Breast epithelium (tissue), 3 donors: ENCODE data around the gene ACTMAP.
"Not testable (repeated sequence)": the region's sequence is repeated elsewhere in the genome, so short reads cannot be mapped to it uniquely, and the experiment has no call there.

Experiments
- POLR2A ChIP-seq: fragments of 450-650 bp; IDR thresholded peaks from one replicate; pipeline ENCODE4 v1.6.1; 2016; ENCODE audit warnings: antibody characterized with exemption, mild to moderate bottlenecking, moderate library complexity
- POLR2AphosphoS5 ChIP-seq, 3 donors: sonication (generic); formaldehyde crosslinking; IDR thresholded peaks; one replicate each; pipeline ENCODE4 v1.6.1; 2017; ENCODE audit warnings: antibody characterized with exemption in 3 of 3
- TF ChIP-seq, protein P1 (sequence below), 3 donors: fragments of 450-650 bp; IDR thresholded peaks; one replicate each; pipeline ENCODE4 v1.5.1; 2016 to 2017; ENCODE audit warnings: antibody characterized with exemption in 3 of 3, mild to moderate bottlenecking in 3 of 3, moderate library complexity in 3 of 3

- TF ChIP-seq, protein P1, sequence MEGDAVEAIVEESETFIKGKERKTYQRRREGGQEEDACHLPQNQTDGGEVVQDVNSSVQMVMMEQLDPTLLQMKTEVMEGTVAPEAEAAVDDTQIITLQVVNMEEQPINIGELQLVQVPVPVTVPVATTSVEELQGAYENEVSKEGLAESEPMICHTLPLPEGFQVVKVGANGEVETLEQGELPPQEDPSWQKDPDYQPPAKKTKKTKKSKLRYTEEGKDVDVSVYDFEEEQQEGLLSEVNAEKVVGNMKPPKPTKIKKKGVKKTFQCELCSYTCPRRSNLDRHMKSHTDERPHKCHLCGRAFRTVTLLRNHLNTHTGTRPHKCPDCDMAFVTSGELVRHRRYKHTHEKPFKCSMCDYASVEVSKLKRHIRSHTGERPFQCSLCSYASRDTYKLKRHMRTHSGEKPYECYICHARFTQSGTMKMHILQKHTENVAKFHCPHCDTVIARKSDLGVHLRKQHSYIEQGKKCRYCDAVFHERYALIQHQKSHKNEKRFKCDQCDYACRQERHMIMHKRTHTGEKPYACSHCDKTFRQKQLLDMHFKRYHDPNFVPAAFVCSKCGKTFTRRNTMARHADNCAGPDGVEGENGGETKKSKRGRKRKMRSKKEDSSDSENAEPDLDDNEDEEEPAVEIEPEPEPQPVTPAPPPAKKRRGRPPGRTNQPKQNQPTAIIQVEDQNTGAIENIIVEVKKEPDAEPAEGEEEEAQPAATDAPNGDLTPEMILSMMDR (IDR thresholded peaks at IDR 0.05): not testable (repeated sequence)
- TF ChIP-seq POLR2AphosphoS5 (IDR thresholded peaks at IDR 0.05); POLR2A: not testable (repeated sequence)
These were observed 18.0 kb downstream of the ACTMAP start for GRCh38 chr19:40732304-40732703.
